GM18867 (cell line): Measurements from ENCODE around the gene MARCO.
"Not testable (repeated sequence)": the region's sequence is repeated elsewhere in the genome, so short reads cannot be mapped to it uniquely, and the experiment has no call there.

Experiments
- ATAC-seq: cut with Tn5 transposase; IDR thresholded peaks from one replicate; pipeline ENCODE4 v1.9.1; 2021; ENCODE audit warnings: mild to moderate bottlenecking, moderate library complexity; ENCODE audit not compliant: unreplicated experiment

MARCO gene

GRCh38 chr2:119003856-119004255, 61.9 kb downstream of the MARCO start:
- not testable (repeated sequence) for ATAC-seq

DNA sequence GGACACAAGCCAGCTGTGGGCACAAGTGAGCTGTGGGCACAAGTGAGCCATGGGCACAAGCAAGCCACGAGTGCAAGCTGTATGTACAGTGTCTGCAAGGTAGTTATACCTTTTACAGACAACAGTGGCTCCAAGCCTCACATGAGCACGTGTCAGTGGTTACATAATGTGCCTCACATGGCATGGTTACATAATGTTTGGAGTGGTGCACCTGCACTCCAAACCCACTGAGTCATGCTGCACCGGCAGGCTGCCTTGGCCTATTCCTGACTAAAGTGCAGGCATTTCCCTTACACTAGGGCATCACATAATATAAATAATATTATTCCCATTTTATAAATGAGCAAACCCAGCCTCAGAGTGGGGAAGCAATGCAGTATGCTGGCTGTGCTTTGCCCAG, 62.6 kb downstream of the MARCO start:
- no peak for ATAC-seq

DNA sequence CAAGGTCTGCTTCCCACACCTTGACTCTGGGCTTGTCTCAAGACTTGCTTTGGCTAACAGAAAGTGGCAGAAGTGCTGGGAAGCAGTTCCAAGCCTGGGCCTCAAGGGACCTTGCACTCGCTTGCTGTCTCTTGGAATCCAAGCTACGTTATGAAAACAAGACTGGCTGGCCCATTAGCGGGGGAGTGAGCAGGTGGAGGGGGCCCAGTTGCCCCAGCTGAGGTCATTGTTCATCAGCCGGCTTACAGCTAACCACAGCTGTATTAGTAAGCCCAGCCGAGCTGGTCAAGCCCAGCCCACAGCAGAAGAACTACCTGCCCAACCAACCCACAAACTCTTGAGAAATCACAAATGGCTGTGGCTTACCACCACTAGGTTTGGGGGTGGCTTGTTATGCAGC, 63.1 kb downstream of the MARCO start:
- no peak for ATAC-seq

GRCh38 chr2:119005555-119005954, 63.6 kb downstream of the MARCO start:
- no peak for ATAC-seq

DNA sequence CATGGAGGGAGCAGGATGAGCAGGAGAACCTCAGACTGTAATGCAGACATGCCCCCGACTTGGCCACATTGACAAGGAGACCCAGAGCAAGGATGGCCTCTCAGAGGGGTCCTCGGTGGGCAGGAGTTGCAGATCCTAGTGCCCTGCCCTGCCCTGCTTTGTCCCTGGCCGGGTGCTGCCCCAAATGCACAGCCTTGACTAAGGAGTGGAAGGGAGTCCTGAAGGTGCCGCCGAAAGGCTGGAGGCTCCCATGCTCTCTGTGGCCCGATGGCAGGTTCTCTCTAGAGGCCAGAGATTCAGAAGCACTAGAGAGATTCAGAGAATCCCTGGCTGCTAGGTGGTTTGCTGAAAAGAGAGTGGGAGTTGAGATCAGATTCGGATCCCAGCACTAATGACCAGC, 64.4 kb downstream of the MARCO start:
- no peak for ATAC-seq

DNA sequence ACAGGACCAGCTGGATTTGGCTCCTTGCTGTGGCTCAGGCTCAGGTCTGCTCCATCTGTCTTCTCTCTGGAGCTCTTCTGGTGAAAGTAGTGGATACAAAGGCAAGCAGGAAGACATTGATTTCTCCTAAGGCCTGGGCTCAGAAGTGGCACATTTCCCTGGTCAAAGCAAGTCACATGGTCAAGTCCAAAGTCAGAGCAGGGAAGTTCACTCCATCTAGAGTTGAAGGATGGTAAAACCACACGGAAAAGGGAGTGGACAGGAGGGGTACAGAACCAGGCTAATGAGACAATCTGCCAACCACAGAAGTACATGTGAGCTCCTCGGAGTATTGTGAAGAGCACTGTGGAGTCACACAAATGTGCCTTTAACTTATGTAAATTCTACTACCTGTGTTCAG, 66.1 kb downstream of the MARCO start:
- ATAC-seq: no peak

- ATAC-seq: no peak
Observed at GRCh38 chr2:119009110-119009509, 67.1 kb downstream of the MARCO start.

DNA sequence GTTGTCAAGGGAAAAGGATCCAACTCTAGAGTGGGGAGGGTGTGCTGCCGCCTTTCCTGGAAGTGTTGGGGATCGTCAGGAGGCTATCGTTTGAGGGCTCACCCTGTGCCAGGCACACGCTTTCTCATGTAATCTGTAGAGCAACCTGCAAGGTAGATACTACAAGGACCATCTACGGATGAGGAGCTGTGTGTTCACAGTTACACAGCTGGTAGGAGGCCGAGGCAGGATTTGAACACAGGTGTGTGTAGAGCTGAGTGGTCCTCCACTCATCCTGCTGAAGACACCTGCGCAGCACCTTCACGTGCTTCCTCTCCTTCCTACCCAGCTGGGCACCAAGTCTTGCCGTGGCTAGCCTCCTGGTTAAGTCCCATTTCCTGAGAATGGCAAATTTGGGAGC, 68.3 kb downstream of the MARCO start:
- no peak for ATAC-seq

DNA sequence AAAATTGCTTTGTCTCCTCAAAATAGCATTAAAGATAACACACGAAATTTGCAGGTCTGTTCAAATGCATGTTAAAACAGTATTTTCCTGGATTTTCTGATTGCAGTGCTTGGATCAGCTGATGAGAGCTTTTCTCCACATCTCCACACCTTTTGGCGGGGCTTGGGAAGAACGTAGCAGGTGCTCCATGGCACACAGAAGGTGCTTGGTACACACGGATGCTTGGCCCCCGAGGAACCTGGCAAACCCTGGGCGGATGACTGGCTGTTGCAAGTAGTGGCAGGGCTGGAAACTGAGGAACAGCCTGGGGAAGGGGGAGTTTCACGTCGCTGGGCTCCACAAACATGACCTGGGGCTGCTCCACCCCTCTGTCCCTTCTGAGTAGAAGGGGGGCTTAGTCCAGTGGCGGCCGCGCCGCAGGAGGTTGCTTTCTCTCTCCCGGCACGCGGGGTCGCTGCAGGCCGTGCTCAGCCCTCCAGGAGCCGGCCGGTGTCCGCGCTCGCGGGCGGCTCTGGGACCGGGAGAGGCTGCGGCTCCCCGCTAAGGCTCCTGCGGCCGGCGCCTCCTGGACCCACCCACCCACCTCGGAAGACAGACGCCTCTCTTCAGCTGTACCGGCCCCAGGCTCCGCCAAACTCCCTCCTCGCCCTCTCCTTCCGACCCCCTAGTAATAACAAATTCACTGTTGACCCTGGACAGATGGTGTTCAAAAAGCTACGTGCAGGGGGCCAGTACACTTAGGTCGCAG, 69.3 kb downstream of the MARCO start:
- ATAC-seq: no peak

GRCh38 chr2:119011910-119012209, 69.9 kb downstream of the MARCO start:
- ATAC-seq: no peak

DNA sequence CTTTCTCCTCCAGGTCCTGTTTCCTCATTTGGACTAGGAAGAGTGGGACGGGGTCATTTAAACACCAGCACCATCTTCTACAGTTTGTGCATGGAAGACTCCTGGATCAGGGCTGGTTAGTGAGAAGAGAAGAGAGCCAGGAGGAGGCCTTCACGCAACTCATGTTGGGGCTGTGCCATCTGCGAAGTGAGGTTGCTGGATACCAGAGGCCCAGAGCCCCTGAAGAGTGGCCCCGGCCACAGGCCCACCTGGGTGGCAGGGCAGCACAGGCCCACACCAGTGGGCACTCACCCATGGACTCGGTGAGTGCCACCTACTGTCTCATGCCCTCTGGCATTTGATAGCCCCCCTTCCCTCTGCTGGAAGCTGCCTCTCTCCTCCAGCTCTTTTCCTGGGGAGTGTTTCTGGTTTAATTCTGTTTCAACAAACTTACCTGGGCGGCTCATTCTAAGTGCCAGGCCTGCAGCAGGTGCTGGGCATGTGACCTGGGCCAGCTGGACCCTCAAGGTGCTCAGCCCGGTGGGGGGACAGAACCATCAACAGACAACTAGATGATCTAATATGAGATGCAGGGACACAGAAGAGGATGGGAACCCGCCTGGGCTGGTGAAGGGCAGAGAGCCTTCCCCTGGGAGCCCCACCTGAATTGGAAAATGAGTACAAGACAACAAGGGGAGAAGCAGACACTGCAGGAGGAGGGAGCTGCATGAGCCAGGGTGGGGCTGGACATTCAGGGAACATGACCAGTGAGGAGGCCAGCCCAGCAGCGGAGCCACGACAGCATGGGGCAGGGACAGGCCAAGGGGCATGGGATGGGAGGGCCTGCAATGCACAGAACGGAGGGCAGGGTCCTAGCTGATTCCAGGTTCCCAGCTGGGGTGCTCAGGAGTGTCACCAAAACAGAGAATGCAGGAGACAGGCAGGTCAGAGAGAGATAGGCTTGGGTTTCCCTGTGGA, 70.6 kb downstream of the MARCO start:
- ATAC-seq: no peak

GRCh38 chr2:119013671-119014070, 71.7 kb downstream of the MARCO start:
- ATAC-seq: no peak

DNA sequence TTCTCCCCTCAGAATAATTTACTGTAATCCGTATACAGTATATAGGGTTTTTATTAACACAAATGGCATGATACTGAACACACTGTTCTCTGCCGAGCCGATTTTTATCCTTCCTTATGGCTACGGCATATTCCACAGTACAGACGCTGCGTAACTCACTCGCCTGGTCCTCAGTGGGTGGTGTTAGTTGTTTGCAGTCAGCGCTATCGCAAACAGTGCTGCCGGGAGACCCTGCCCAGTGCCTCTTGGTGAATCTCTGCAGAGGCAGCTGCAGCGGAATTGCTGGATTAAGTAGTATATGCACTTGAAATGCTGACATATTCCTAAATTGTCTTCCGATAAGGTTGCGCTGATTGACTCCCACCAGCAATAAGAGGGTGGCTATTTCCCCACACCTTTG, 73.9 kb downstream of the MARCO start:
- no peak for ATAC-seq

DNA sequence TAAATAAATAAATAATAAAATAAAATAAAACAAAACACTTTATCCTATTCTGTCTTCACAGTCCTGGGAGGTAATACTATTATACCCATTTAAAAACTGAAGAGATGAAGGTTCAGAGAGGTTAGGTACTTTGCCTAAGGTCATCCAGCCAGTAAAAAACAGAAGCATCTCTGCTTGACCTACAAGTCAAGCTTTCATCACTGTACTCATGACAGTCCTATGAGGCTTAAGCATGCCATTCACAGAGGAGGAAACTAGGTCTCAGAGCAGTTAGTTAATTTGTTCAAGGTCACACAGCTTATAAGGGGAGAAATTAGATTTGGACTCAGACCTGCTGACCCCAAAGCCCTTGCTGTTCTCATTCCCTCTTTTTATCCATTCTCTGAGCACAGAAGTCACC, 77.5 kb downstream of the MARCO start:
- ATAC-seq: no peak

DNA sequence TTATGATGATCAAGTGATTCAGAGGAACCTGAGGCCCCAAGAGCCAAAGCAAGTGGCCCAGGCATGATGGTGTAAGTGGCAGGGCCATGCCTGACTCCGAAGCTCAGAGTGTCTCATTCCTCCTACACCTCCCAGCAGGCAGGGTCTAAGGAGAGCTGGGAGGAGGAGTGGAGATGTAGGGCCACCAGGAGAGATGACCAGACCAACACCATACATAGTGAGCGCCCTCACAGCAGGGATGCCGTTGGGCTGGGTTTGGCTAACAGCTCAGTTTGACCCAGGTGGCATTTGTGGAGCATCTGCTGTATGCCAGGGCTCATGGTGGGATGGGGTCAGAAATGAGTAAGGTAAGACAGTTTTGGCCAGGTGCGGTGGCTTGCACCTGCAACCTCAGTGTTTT, 80.7 kb downstream of the MARCO start:
- no peak for ATAC-seq

DNA sequence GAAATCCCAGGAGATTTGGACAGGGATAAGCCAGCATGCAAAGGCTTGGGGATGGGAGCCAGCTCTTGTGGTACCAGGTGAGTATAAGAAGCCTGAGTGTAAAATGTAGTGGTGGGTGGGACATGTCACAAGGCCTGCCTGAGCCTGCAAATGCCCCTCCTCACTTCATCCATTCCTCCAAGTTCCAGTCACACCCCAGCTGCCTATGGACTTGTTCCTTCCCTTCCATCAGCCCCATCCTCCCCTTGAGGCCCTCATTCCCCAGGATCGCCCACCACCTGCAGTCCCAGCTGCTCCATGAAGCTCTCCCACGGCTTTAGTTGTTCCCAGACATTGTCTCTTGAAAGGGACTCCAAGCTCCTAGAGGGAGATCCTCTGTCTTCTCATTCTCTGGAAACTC, 81.5 kb downstream of the MARCO start:
- no peak for ATAC-seq

DNA sequence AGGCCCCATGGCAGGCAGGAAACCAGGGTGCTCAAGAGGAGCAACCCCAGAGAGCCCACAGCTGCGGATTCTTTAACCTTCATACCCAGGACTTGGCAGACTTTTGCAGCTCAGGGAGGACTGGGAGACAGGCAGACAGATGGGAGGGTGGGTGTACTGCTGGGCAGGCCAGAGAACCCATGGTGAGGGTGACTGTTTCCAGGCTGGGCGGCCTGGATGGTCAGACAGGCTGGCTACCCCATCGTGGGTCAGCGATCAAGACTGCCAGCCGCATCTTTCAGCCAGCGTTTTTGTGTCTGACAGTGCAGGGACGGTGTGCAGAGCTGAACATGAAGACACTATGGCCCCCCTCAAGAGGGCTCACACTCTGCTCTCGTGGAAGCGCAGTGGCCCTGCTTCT, 82.2 kb downstream of the MARCO start:
- no peak for ATAC-seq

GRCh38 chr2:119024568-119024967, 82.6 kb downstream of the MARCO start:
- no peak for ATAC-seq

GRCh38 chr2:119025013-119025412, 83.0 kb downstream of the MARCO start:
- ATAC-seq: no peak

GRCh38 chr2:119025762-119026351, 83.9 kb downstream of the MARCO start:
- no peak for ATAC-seq

GRCh38 chr2:119026890-119027289, 84.9 kb downstream of the MARCO start:
- ATAC-seq: no peak
